HepG2 (cell line): ENCODE measurements around the gene DLG5. TPM values are rescaled to one million over a fixed set of nuclear protein-coding genes. Genes with fewer than 3 reads are reported as not detected.

Source experiments
- ATAC-seq: fragments of 200-7000 bp; cut with Tn5 transposase; 3 replicates; pipeline ENCODE4 v1.9.1; 2020; ENCODE audit warnings: mild to moderate bottlenecking, moderate library complexity
- BruUV-seq: library from RNA; stranded (reverse); fragments of 400-500 nt; replicated peaks from 2 replicates; lab custom pipeline; 2021; lab: Mats Ljungman, UMichigan
- CTCF ChIA-PET: fragments of 300-600 bp; formaldehyde crosslinking; extraction: SDS; loops from one replicate; lab custom pipeline; 2021; ENCODE audit warnings: low total read pairs, inconsistent platforms, low intra/inter-chr PET ratio; lab: Yijun Ruan, JAX
- POLR2A ChIA-PET: fragments of 350-600 bp; sonication (Branson Sonifier 250); formaldehyde crosslinking; loops from one replicate; lab custom pipeline; 2020; ENCODE audit warnings: antibody characterized with exemption, inconsistent platforms; lab: Yijun Ruan, JAX
- DNase-seq: peaks from one replicate; pipeline ENCODE4 v3.0.0-alpha.2; 2015; ENCODE audit warnings: low spot score
- FAIRE-seq: peaks from 3 replicates; lab custom pipeline; 2011; peaks lifted over from hg19 to GRCh38; lab: Jason Lieb, UNC
- H2AFZ ChIP-seq: one replicate; pipeline ENCODE4 v1.6.1; 2011; ENCODE audit warnings: low read length, inconsistent platforms
- H3K27ac ChIP-seq: fragments of 300-600 bp; 3 replicates; pipeline ENCODE4 v1.8.0; 2011; ENCODE audit warnings: mixed run types, mild to moderate bottlenecking, mixed read lengths, low read length, inconsistent platforms; ENCODE audit not compliant: insufficient read depth; ENCODE audit errors: extremely low read length
- H3K27me3 ChIP-seq, 2 experiments: fragments of 200-600 bp in 1 of 2; 2 replicates in 1 of 2; 3 replicates in 1 of 2; pipeline versions ENCODE4 v1.6.0 to v1.8.0; 2011; ENCODE audit warnings: low read length in 2 of 2, mild to moderate bottlenecking in 2 of 2, moderate library complexity in 2 of 2, inconsistent platforms in 1 of 2; ENCODE audit not compliant: insufficient read depth in 2 of 2, control insufficient read depth in 1 of 2
- H3K36me3 ChIP-seq, 2 experiments: fragments of 200-600 bp in 1 of 2; replicated peaks in 1 of 2; 2 replicates in 1 of 2; 3 replicates in 1 of 2; pipeline versions ENCODE4 v1.5.1 to v1.8.0; 2011; ENCODE audit warnings: low read length in 2 of 2, inconsistent platforms in 1 of 2; ENCODE audit not compliant: insufficient read depth in 2 of 2, control insufficient read depth in 1 of 2
- H3K4me1 ChIP-seq: 2 replicates; pipeline ENCODE4 v1.5.1; 2012; ENCODE audit warnings: low read length, inconsistent platforms; ENCODE audit not compliant: insufficient read depth
- H3K4me2 ChIP-seq: 2 replicates; pipeline ENCODE4 v1.6.0; 2011; ENCODE audit warnings: low read depth, low read length, inconsistent platforms
- H3K4me3 ChIP-seq, 3 experiments: fragments of 200-600 bp in 1 of 3; sonication (generic), shearing (Covaris generic) in 1 of 3; replicated peaks in 1 of 3; 2 replicates each; pipeline ENCODE4 v1.5.1; 2011 to 2016; ENCODE audit warnings: low read length in 3 of 3, inconsistent platforms in 2 of 3, low read depth in 2 of 3, mild to moderate bottlenecking in 2 of 3, control low read depth in 1 of 3, mixed read lengths in 1 of 3; ENCODE audit not compliant: insufficient read depth in 1 of 3
- H3K79me2 ChIP-seq: one replicate; pipeline ENCODE4 v1.6.1; 2011; ENCODE audit warnings: low read length, inconsistent platforms; ENCODE audit not compliant: insufficient read depth
- H3K9ac ChIP-seq: 2 replicates; pipeline ENCODE4 v1.6.0; 2011; ENCODE audit warnings: mild to moderate bottlenecking, low read depth, low read length, inconsistent platforms; ENCODE audit not compliant: insufficient read depth
- H3K9me3 ChIP-seq: 2 replicates; pipeline ENCODE4 v1.5.1; 2012; ENCODE audit warnings: mild to moderate bottlenecking, low read length
- H4K20me1 ChIP-seq: 2 replicates; pipeline ENCODE4 v1.6.0; 2011; ENCODE audit warnings: inconsistent platforms, mild to moderate bottlenecking, low read length, moderate library complexity; ENCODE audit not compliant: insufficient read depth
- ATF7-NPFF ChIP-seq: sonication (generic); formaldehyde crosslinking; IDR thresholded peaks from 2 replicates; pipeline ENCODE4 v1.8.1; 2023; ENCODE audit warnings: mild to moderate bottlenecking, low read depth, missing genetic modification reagents, moderate library complexity
- EED ChIP-seq: sonication (generic); formaldehyde crosslinking; IDR thresholded peaks from 2 replicates; pipeline ENCODE4 v1.5.0; 2020; ENCODE audit warnings: mild to moderate bottlenecking, missing genetic modification reagents
- HMG20A ChIP-seq: IDR thresholded peaks from 2 replicates; pipeline ENCODE4 v1.6.1; 2016; ENCODE audit warnings: borderline replicate concordance
- HNRNPLL ChIP-seq: fragments of 200-400 bp; formaldehyde crosslinking; IDR thresholded peaks from 2 replicates; pipeline ENCODE4 v1.6.1; 2017; ENCODE audit warnings: mild to moderate bottlenecking, low read depth, low read length; ENCODE audit not compliant: poor library complexity, severe bottlenecking
- MLLT10 ChIP-seq: sonication (generic); formaldehyde crosslinking; IDR thresholded peaks from 2 replicates; pipeline ENCODE4 v1.4.0; 2020; ENCODE audit warnings: missing genetic modification reagents
- RBM39 ChIP-seq: fragments of 200-400 bp; formaldehyde crosslinking; IDR thresholded peaks from one replicate; pipeline ENCODE4 v1.6.1; 2018; ENCODE audit warnings: antibody characterized with exemption, mild to moderate bottlenecking, low read depth, low read length; ENCODE audit not compliant: poor library complexity, severe bottlenecking
- ZBTB39 ChIP-seq: sonication (generic); formaldehyde crosslinking; IDR thresholded peaks from 2 replicates; pipeline ENCODE4 v1.5.0; 2020; ENCODE audit warnings: missing genetic modification reagents
- ZIK1 ChIP-seq: sonication (generic); formaldehyde crosslinking; IDR thresholded peaks from 2 replicates; pipeline ENCODE4 v1.5.0; 2020; ENCODE audit warnings: mild to moderate bottlenecking, low read depth, missing genetic modification reagents, borderline replicate concordance
- ZNF232 ChIP-seq: sonication (generic); formaldehyde crosslinking; IDR thresholded peaks from 2 replicates; pipeline ENCODE4 v1.4.0; 2020; ENCODE audit warnings: missing genetic modification reagents, borderline replicate concordance
- ZNF318 ChIP-seq: sonication (generic); formaldehyde crosslinking; IDR thresholded peaks from 2 replicates; pipeline ENCODE4 v1.4.0; 2020; ENCODE audit warnings: mild to moderate bottlenecking, missing genetic modification reagents
- ZNF558 ChIP-seq: sonication (generic); formaldehyde crosslinking; IDR thresholded peaks from 2 replicates; pipeline ENCODE4 v1.9.0; 2022; ENCODE audit warnings: mild to moderate bottlenecking, missing genetic modification reagents, borderline replicate concordance
- ZNF704 ChIP-seq: sonication (generic); formaldehyde crosslinking; IDR thresholded peaks from 2 replicates; pipeline ENCODE4 v1.8.1; 2023; ENCODE audit warnings: mild to moderate bottlenecking, inconsistent platforms, moderate library complexity, missing genetic modification reagents, borderline replicate concordance
- ZSCAN22 ChIP-seq: sonication (generic); formaldehyde crosslinking; IDR thresholded peaks from 2 replicates; pipeline ENCODE4 v1.4.0; 2020; ENCODE audit warnings: mild to moderate bottlenecking, missing genetic modification reagents
- WGBS: methylation state at CpG from one replicate; pipeline ENCODE4 v1.1.6; 2017; ENCODE audit warnings: low lambda C conversion rate; 5-methylcytosine and 5-hydroxymethylcytosine counted together
- in situ Hi-C: cut with HindIII; loops from 2 replicates; pipeline ENCODE4 v1.10.0; 2017; ENCODE audit warnings: low pct_unique_long_range_greater_than_20kb; ENCODE audit not compliant: extremely low pct_ligation_motif_present
- intact Hi-C: fragments of 100-400 bp; cut with micrococcal nuclease; formaldehyde crosslinking; loops from one replicate; pipeline ENCODE4 v1.10.0; 2022; ENCODE audit not compliant: unreplicated experiment
- polyA plus RNA-seq, 8 experiments: library from polyadenylated mRNA; depleted of rRNA in 3 of 8; stranded (reverse) in 7 of 8; unstranded in 1 of 8; fragments of >200 nt; fragmentation: Illumina TruSeq in 4 of 8; extraction: Trizol in 4 of 8; gene quantifications; 2 replicates each; pipeline versions ENCODE4 v1.2.1 to v1.2.3, GENCODE V29; 2011 to 2016; ENCODE audit warnings: low read depth in 4 of 8, missing spikeins in 1 of 8, mixed read lengths in 1 of 8; ENCODE audit not compliant: insufficient read depth in 1 of 8
- total RNA-seq, 5 experiments: library from RNA; depleted of rRNA; stranded (reverse); fragments of >200 nt; fragmentation: Illumina TruSeq; extraction: Trizol; gene quantifications; 2 replicates each; pipeline ENCODE4 v1.2.3, GENCODE V29; 2016; ENCODE audit warnings: low read depth in 1 of 5

Gene DLG5
- total and polyA plus RNA-seq, 2 of the 13 experiments (the other 11 are each of a cell fraction or from before 2014, with no cell fraction given), result 15.5 to 18.2 TPM

DNA sequence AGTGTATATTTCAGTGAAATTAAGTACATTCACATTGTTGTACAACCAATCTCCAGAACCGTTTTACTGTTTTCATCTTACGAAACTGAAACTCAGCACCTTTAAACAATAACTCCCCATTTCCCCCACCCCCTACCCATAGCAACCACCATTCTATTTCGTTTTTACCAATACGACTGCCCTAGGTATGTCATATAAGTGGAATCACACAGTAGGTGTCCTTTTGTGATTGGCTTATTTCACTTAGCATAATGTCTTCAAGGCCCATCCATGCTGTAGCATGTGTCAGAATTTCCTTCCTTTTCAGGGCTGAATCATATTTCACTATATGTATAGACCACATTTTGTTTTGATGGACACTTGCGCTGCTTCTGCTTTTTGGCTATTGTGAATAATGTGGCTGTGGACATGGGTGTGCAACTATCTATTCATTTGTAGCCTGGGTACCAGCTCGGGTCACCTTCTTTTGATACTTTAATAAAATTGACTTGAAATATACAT is 34.3 kb upstream of the DLG5 start:
- Histone ChIP-seq H3K4me3 (no peak overlapping the region), H3K9me3 (peaks cover 7% of the 10 kb centered on the region; the same call in 1 of the 2 replicates), H3K36me3 (no peaks in the 10 kb centered on the region), H2AFZ (no peak overlapping the region), H3K4me1 (peaks cover 10% of the 10 kb centered on the region; the same call in 1 of the 2 replicates), H3K27me3 (no peaks in the 10 kb centered on the region), H3K4me2 (no peak overlapping the region), H3K27ac (no peak overlapping the region), H3K79me2 (no peaks in the 10 kb centered on the region), H3K9ac (no peak overlapping the region), H4K20me1 (no peaks in the 10 kb centered on the region)
- BruUV-seq, result no TSS peak
- ChIA-PET CTCF (no interaction called here), POLR2A (no interaction called here)
- DNase-seq (no peak), ATAC-seq (no peak), FAIRE-seq (no peak)
- intact Hi-C loops (no loop called here), in situ Hi-C loops (no loop called here)
- 40% methylated on average over 6 of the region's 6 CpGs for WGBS
- TF ChIP-seq ZNF704 (no peak), ZBTB39 (CRISPR knock-in tag) (no peak), ZNF558 (CRISPR knock-in tag) (no peak), ZNF318 (CRISPR knock-in tag) (no peak), ZIK1 (CRISPR knock-in tag) (no peak), HMG20A (CRISPR knock-in tag) (no peak), MLLT10 (CRISPR knock-in tag) (no peak), HNRNPLL (no peak), ZNF232 (CRISPR knock-in tag) (no peak), ZSCAN22 (no peak), RBM39 (no peak), ATF7-NPFF (CRISPR knock-in tag) (no peak), EED (no peak)
